22Rv1 (cell line): ENCODE data around the gene BIRC6.

Source experiments
- H3K27ac ChIP-seq: fragments of 450-650 bp; 2 replicates; pipeline ENCODE4 v1.5.1; 2017
- ZFX ChIP-seq: fragments of 450-650 bp; IDR thresholded peaks from 2 replicates; pipeline ENCODE4 v1.6.1; 2017; ENCODE audit warnings: antibody characterized with exemption, borderline replicate concordance
- TF ChIP-seq, protein P1 (sequence below): fragments of 450-650 bp; IDR thresholded peaks from 2 replicates; pipeline ENCODE4 v1.5.1; 2017; ENCODE audit warnings: mild to moderate bottlenecking

BIRC6 gene

DNA sequence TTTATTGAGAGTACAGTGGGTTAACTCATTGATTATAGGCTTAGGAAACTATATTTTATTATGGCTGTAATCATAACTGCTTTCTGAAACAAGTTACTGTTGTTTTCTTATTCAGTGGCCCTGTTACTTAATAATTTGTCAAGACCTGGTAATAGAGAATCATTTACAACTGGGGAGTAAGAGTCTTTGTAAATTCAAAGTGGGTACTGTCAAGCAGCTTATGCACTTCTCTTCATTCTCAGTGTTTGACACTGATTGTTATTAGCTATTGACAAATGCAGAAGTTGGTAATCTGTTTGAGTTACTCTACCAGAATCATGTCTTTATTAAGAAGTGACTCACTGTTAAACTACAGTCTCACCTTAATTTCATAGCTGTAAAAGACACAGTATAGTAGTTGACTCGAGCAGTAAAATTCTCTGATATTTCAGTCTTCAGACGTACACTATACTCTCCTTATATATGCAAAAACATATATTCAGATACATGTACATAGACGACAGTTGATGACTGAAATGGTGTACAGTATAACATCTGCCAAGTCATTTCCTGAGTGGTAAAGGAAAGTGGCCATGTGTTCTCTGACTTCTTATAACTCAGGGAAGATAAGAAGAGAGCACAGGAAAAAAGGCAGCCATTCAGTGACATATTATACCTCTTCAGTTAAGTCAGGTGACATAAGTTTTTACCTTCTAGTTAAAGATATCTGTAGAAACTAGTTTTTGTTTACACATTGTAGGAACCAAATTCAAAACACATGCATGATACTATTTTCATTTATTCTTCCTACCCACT is 235.0 kb downstream of the BIRC6 start:
- no peak overlapping the region for H3K27ac ChIP-seq
- TF ChIP-seq ZFX, result no peak
- TF ChIP-seq, protein P1, sequence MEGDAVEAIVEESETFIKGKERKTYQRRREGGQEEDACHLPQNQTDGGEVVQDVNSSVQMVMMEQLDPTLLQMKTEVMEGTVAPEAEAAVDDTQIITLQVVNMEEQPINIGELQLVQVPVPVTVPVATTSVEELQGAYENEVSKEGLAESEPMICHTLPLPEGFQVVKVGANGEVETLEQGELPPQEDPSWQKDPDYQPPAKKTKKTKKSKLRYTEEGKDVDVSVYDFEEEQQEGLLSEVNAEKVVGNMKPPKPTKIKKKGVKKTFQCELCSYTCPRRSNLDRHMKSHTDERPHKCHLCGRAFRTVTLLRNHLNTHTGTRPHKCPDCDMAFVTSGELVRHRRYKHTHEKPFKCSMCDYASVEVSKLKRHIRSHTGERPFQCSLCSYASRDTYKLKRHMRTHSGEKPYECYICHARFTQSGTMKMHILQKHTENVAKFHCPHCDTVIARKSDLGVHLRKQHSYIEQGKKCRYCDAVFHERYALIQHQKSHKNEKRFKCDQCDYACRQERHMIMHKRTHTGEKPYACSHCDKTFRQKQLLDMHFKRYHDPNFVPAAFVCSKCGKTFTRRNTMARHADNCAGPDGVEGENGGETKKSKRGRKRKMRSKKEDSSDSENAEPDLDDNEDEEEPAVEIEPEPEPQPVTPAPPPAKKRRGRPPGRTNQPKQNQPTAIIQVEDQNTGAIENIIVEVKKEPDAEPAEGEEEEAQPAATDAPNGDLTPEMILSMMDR, result no peak

DNA sequence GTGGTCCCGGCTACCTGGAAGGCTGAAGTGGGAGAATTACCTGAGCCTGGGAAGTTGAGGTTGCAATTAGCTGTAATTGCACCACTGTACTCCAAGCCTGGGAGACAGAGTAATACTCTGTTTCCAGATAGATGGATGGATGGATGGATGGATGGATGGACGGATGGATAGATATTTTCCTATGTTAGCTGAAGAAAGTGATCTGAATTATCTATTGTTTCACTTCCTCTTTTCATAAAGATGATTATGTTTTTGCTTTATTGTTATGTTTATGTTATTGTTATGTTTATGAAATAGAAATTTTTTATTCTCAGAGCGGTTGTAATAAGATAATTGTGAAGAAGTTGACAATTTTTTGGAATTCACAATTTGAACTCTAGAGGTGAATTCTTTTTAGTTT is 237.8 kb downstream of the BIRC6 start:
- TF ChIP-seq, protein P1, result no peak
- TF ChIP-seq ZFX, result no peak
- no peak overlapping the region for H3K27ac ChIP-seq

DNA sequence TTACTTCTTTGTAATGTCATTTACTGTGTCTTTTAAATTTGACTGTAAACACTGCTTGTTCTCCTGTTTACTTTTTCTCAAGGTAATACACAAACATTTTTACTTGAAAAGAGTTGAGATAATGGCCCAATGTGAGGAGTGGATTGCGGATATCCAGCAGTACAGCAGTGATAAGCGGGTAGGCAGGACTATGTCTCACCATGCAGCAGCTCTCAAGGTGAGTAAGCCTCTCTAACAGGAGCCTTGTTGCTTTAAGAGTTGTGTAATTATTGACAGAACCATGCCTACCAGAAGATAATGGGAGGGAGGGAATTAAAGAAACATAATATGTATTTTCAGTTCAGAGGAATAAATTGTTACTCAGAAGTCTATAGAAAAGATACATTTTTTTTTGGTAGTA is 254.5 kb downstream of the BIRC6 start:
- TF ChIP-seq, protein P1, result no peak
- TF ChIP-seq ZFX, result no peak
- no peak overlapping the region for H3K27ac ChIP-seq

DNA sequence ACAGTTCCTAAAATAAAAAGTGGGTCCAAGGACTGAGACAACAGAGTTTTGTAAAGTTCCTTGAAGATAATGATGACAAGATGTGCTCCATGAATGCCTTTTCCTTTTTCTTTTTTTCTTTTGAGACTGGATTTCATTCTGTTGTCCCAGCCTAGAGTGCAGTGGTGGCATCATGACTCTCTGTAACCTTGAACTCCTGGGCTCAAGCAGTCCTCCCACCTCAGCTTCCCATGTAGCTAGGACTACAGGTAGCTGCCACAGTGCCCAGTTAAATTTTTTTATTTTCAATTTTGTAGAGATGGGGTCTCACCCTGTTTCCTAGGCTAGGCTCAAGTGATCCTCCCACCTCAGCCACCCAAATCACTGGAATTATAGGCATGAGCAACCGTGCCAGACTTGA is 254.9 kb downstream of the BIRC6 start:
- TF ChIP-seq, protein P1, result no peak
- TF ChIP-seq ZFX, result no peak

DNA sequence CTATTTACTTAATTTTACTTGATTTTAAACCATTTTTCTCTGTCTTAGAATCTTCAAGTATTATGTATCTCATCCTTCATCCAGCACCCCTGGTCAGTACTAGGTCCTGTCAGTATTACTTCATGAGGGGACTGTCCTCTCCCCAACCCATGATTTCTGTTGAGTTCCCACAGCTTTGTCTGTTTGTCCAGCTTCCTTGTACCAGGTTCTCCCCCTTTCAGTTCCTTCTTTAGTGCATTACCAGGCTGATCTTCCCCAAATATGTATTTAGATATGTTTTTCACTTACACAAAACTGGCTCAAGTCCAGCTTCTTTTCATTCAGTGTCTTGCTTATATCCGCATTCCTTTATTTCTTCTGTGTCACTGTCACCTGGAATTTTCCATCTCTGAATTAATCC is 257.3 kb downstream of the BIRC6 start:
- no peak overlapping the region for H3K27ac ChIP-seq
- TF ChIP-seq, protein P1, result no peak
- no peak for TF ChIP-seq ZFX

More for the DNA sequence above, 254.9 kb downstream of the BIRC6 start:
- no peak overlapping the region for H3K27ac ChIP-seq

DNA sequence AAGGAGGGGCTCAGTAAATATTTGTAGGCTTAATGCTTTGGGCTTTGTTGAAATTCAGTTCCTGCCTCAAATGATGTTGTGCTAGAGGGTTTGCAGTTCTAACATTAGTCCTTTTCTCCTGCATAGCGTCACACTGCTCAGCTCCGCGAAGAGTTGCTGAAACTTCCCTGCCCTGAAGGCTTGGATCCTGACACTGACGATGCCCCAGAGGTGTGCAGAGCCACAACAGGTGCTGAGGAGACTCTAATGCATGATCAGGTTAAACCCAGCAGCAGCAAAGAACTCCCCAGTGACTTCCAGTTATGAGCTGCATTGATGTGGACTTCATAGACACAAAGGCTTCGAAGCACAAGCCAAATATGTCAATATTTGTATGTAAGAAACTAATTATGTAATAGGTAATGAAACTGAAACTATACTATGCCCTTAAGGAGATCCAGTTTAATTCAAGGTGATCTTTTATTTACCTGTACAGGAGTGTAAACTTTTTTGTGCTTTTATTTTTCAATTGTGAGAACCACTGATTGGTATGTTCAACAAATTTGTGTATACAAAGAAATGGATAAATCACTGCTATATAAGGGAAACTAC is 260.9 kb downstream of the BIRC6 start:
- H3K27ac ChIP-seq, result peak overlapping the region; percentile 69
- TF ChIP-seq, protein P1, result no peak
- no peak for TF ChIP-seq ZFX

DNA sequence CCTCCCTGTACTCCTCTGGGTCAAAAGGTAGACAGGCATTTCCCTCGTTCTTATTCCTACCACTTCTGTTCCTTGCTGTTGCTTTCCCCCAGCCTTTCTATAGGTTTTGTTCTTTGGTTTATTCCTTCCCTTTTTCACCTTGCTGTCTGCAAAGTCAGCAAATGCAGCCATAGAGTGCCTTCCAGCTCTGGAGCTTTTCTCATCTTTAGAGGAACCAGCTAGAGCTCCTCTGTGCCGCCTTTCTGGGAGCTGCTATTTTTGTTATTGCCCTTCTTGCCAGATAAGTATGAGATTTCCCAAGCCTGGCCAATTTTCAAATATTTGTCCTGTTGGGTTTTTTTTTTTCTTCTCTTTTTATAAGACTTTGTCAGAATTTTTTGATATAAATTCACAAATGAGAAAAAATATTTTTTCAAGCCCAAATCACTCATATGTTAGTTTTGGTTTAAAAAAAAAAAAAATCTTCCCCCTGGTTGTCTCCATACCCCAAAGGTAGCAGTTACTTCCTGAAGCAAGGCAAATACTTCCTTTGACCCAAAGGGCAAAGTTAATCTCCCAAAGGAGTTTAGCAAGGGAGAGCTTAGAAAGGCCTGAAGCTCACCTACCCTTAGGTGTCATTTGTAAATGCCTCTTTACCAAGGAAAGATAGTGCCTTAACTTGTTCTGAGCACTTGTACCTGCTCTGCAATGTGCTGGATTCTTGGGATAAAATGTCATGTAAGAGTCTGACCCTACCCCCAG is 265.9 kb downstream of the BIRC6 start:
- TF ChIP-seq, protein P1, result no peak
- TF ChIP-seq ZFX, result no peak
- no peak overlapping the region for H3K27ac ChIP-seq
